GM18867 (cell line): ENCODE measurements around the gene ECSCR.
"Not testable (repeated sequence)": the region's sequence is repeated elsewhere in the genome, so short reads cannot be mapped to it uniquely, and the experiment has no call there.

Experiments
- ATAC-seq: cut with Tn5 transposase; IDR thresholded peaks from one replicate; pipeline ENCODE4 v1.9.1; 2021; ENCODE audit warnings: mild to moderate bottlenecking, moderate library complexity; ENCODE audit not compliant: unreplicated experiment

The ECSCR gene

DNA sequence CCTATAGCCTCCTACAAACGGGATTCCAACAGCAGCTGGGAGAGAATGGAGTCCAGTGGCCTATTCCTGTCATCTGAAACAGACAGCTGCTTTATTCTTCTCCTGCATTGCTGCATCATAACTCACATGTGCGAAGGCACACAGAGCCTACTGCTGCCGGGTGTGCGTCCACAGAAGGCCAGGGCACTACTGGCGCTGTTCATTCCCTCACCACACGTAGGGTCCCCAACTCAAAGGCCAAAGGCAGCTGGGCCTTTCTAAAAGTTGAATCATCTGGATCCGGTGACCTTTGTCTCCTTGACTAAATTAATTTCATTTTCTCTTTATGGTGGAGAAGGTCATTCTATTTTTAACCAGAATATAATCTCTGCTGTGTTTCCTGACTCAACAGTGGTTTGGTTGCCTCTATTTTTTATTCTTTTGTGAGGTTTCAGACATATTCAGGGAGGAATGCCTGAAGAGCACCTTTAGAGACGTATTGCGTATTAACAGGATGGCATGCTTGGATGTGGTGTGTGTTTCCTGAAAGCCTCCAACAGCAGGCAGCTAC is 47.9 kb downstream of the ECSCR start:
- no peak for ATAC-seq

DNA sequence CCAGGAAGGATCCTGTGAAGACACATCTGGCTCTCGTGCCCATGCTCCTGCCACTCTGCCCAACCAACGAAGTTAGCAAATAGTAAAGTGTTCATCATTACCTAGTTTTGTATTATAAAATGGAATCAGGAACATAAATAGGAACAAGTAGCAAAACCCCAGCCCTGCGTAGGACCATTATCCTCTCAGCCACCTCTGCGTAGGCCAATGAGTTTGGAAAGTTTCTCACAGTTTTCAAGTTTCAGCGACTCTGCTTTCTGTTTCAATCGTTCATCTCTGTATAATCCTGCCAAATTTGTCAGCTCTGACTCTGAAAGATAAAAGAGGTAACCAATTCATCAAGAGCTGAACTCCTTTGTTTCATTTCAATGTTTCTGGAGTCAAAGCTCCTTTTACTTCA is 48.6 kb downstream of the ECSCR start:
- ATAC-seq = no peak

DNA sequence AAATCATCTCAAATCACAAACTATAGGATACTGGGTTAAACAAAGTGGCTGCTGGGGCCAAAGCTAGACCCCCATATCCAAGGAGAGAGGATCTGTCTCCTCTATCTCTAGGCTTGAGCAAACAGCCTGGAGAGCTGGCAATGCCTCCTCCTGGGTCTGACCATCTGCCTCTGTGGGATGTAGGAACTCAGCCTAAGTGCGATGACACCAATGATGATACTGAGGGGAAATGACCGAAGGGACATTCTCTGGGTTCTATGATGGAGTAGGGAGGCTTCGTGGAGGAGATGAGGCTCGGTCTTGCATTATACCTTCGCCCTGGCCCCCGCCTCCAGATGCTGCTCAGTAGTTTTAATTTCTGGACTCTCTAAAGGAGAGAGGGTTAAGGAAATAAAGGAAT is 49.4 kb downstream of the ECSCR start:
- ATAC-seq = no peak

DNA sequence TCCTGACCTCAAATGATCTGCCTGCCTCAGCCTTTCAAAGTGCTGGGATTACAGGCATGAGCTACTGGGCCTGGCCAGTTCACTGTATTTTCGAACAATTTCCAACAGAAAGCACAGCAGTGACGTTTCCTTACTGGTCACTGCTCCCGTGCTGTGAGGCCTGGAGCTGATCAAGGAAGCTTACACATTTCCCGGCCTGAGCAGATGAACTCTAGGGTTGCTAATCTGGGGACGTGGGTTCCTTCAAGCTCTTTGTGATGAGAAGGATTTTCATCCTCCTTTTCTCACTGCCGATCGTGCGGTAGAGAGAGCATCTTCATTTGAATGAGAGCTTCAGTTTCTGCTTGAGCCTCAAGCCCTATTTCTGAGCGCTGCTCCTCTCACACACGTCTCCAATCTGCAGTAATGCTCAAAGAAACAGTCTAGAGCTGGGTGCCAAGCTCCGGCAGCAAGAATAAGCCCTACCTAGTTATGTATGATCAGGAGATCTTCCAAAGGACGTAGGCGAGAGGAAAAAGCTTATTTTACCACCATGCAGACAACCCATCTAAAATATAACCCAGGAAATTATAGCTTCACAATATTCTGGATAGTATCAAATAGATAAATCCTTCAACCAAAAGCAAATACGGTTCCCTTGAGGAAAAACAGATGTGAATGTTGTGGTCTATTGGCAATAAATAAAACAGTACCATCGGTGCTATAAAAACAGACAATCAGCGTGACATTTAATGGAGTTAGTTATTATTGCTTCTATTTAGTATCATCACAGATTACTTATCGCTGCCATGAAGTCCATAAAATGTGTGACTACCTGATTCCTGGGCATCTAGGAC is 51.3 kb downstream of the ECSCR start:
- no peak for ATAC-seq

DNA sequence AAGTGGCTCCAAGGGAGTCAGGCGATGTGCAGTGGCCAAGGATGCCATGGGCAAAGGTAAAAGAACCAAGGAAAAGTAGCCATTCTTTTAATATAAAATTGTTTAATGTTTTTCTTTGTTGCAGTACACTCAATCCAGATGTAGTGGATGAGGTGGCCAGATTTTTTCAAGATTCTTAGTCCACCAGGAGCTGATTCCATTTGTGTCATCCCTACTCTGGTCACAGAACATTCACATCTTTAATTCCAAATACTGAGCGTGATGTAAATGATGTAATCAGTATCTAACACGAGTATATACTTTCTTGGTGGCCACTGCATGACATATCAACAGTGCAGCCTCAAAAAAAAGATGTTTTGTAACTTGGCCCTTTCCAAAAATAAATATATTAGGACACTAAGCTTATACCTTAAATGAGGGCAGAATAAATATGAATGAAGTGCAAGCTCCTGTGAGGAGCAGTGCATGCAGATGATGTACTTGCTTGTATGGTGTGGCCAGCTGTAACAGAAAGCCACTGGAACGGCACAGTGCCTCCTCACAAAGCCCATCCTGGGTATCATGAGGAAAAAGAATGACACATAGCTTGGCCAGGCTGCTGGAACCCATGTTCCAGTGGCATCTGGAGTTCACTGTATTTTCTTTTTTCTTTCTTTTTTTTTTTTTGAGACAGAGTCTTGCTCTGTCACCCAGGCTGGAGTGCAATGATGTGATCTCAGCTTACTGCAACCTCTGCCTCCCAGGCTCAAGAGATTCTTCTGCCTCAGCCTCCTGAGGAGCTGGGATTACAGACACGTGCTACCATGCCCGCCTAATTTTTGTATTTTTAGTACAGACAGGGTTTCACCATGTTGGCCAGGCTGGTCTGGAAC is 52.2 kb downstream of the ECSCR start:
- no peak for ATAC-seq

DNA sequence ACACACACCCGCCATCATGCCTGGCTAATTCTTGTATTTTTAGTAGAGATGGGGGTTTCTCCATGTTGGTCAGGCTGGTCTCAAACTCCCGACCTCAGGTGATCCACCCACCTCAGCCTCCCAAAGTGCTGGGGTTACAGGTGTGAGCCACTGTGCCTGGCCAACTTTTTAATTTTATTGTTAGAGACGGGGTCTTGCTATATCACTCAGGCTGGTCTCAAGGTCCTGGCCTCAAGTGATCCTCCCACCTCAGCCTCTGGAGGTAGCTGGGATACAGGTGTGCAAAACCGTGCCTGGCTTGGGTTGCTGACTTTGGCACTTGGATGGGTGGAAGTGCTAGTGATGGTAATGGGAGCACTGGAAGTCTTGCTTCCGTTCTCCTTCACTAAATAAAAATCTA is 53.4 kb downstream of the ECSCR start:
- ATAC-seq = not testable (repeated sequence)

DNA sequence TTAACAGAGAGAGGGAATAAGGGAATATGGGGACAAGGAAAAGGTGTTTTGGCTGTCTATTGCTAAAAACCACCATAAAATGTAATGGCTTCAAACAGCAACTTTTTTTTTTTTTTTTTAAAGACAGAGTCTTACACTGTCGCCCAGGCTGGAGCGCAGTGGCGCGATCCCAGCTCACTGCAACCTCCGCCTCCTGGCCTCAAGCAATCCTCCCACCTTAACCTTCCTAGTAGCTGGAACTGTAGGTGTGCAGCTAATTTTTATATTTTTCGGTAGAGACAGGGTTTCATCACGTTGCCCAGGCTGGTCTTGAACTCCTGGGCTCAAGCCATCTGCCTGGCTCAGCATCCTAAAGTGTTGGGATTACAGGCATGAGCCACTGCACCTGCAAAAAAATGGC is 54.4 kb downstream of the ECSCR start:
- ATAC-seq = no peak

DNA sequence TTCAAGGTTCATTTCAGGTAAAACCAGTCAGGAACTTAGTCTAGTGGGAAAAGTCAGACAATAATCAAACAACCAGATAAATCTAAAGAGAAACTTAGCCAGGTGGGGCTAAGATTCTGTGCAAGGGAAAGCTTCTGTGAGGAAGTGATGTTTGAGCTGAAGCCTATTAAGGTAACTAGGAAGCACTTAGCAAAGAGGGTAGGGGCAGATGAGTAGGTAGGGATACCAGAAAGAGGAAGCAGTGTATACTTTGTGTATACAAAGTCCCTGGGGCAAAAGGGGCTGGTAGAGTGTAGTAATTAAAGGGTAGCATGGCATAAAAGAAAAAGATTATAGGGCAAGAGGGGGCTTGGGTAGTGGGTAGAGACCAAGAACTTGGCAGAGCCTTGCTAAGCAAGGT is 55.0 kb downstream of the ECSCR start:
- ATAC-seq = no peak

DNA sequence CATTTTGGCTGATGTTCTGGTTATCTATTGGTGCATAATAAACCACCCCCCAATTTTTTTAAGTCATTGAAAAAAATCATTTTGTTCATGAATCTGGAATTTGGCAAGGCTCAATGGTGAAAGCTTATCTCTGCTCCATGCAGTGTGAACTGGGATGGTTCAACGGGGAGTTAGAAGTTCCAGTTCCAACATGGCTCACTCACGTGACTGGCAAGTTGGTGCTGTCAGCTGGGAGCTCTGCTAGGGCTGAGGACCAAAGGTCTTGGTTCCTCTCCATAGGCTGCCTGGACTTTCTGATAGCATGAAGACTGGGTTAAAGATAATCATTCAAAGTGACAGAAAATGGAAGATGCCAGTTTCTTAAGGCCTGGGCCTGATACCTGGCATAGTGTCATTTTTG is 55.6 kb downstream of the ECSCR start:
- ATAC-seq = no peak

DNA sequence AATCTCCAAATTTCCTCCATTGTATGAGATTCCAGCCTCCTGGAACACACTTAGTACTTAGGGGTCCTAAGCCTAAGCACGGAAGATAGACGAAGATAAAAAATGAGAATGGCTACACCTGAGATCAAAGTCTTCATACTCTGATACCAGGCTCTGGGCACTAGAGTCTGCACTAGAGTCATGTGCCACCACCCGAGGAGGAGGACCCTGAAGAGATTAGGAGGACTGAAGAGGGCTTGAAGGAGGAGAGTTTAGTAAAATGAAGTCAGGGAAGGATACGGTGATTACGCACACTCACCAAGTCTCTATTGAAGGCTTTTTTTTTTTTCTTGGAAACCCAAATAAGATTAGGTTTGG is 58.1 kb downstream of the ECSCR start:
- ATAC-seq = no peak

DNA sequence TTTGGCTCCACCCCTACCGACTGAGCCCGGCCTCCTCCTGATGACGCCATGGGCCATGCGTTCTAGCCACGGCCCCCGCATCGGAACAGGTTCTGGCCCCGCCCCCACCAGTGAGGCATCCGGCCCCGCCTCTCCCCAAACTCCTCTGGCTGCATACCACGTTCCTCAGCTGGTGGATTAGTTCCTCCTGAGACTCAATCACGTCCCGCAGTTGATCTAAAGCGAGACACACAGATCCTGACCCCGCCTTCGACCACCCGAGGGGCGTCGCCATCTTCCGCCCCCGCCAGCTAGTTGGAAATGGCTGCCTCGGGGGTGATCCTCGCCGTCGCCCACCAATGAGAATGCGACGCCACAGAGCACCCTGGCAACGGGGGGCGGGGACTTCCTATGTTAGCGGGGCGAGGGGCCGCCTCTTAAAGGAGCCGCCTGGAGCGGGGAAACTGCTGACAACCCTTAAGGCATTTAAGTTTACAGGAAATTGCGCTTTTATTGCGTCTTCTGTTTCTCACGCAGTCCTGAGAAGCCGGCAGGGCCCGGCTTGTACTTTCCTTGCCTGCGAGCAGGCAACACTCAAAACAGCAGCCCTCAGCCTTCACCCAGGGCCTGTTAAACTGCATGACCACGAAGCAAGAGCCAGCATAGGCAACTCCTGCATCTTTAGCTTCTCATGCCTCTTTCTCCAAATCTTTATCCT is 58.6 kb downstream of the ECSCR start, which contains the start of gene SPATA24:
SPATA24 (minus strand) TSS at position 303 of the 697 bp plus-strand sequence; CDS start at position 274, 29 bp downstream.
- peak; percentile 85 for ATAC-seq

DNA sequence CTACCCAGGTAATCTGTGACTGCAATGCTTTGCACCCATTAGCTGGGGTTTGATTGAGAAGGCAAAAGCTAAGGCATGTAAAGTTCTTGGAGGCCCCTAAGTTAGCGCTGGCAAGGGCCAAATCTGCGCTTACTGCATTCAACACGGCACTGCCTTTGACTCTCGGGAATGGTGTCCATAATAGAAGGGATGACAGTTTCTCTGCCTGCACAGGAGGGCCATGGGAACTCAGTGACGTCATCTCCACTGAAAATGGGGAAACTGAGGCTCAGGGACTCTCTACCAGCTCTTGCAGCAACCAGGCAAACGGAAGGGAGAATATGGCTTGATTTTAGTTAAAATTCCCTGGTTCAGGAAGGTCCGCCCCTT is 59.1 kb downstream of the ECSCR start:
- ATAC-seq = peak; percentile 1

DNA sequence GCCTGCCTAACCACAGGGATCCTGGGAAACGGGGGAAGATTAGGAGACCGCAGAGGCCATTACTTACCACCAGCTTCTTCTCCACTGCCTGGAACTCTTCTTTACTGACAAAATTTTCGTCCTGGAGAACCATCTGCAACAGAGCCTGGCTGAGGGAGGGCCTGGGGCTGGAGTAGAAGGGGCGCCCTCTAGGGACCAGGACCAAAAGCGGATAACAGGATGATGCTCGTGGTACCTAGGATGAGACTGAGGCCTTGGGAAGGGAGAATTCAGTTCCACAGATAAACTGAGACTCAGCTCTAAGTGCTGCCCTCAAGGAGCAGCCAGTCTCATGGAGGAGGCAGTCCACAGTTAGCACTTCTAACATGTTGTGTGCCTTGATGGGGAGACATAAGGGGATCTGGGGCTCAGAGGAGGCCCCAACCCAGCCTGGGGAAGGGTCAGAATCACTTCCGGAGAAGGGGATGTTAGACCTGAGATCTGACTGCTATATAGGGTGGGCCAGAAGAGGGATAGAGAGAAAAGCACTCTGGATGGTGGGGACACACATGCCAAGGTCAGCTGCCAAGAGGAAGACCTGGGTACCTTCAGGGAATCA is 59.9 kb downstream of the ECSCR start:
- no peak for ATAC-seq

DNA sequence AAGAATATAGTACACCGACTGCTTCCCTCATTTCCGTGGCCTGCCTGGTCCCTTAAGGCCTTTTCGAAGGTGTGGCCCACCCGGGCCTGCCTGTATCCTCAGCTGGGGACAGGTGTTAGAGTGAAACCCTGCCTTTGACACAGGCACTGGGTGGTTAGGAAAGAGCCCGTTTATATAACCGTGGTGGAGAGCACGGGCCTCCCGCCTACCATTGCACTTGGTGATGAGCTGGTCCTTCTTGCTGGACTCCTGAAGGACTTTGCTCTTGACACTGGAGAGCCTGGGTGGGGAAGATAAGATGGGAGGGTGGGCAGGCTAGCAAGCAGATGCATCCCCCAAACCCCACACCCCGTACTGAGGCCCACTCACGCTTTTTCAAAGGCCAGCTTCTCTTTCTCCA is 61.0 kb downstream of the ECSCR start:
- ATAC-seq = no peak

DNA sequence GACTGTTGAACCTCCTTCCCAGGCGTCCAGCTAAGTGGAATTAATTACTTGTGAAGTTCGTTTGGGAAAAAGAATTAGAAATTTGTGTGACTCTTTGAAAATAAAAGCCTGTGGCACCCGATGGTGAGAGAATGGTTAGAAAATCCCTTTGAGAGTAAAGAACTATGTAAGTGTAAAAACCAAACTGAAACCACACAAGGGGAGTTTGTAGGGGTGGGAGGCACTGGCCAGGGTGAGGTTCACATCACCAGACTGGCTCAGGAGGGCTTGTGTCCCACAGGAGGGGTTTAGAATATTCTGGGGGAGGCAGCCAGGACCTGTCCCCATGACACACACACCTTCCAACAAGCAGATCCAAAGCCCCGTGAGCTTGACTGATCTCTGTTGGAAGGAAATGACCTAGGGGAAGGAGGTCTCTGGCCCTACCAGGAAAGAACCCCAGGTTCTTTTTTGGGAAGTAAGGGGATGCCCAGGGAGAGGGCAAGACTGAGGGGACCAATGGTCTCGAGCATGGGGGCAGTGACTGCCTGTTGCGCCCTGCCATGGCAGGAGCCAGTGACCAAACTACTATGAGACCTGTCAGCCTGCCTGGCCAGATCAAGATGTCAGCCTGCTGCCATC is 62.9 kb downstream of the ECSCR start:
- no peak for ATAC-seq
